Stimulated activated CD4-positive, alpha-beta T cell treated with anti-CD3 and anti-CD28 coated beads, Interleukin-15, amount 100 ng/mL, for 48 hours (primary cell): ENCODE measurements around the gene RPS18.
A peak's percentile ranks its signal among the peaks of the same experiment; 100 is the strongest.

ENCODE experiments used
- DNase-seq, 2 donors: peaks; one replicate each; pipeline ENCODE4 v3.0.0-alpha.2; 2020; ENCODE audit warnings: low read depth in 2 of 2

RPS18 gene

GRCh38 chr6:33289784-33290315, 18.0 kb downstream of the RPS18 start:
- no peak for DNase-seq

GRCh38 chr6:33290459-33290858, 18.6 kb downstream of the RPS18 start:
- DNase-seq = no peak

GRCh38 chr6:33292996-33293682, 21.3 kb downstream of the RPS18 start:
- DNase-seq = no peak

GRCh38 chr6:33294086-33294823, 22.4 kb downstream of the RPS18 start:
- DNase-seq = no peak

GRCh38 chr6:33295621-33296369, 23.9 kb downstream of the RPS18 start:
- DNase-seq = no peak

GRCh38 chr6:33296797-33297405, 25.0 kb downstream of the RPS18 start:
- no peak for DNase-seq

- no peak for DNase-seq
Observed at GRCh38 chr6:33297406-33297955, 25.6 kb downstream of the RPS18 start.

- DNase-seq = peak; percentile 55 to 66
Observed at GRCh38 chr6:33297956-33298772, 26.3 kb downstream of the RPS18 start.

- DNase-seq = no peak
Observed at GRCh38 chr6:33298773-33299236, 26.9 kb downstream of the RPS18 start, which contains the start of gene RGL2. RGL2 (minus strand) TSS chr6:33298942; CDS start chr6:33298610, 332 bp downstream.

- DNase-seq = peak; percentile 91 to 92
Observed at GRCh38 chr6:33299237-33299944, 27.5 kb downstream of the RPS18 start.

GRCh38 chr6:33301877-33302276, 30.0 kb downstream of the RPS18 start:
- DNase-seq = no peak

- no peak for DNase-seq
Observed at GRCh38 chr6:33304216-33304615, 32.3 kb downstream of the RPS18 start.

- DNase-seq = no peak
Observed at GRCh38 chr6:33305052-33305451, 33.2 kb downstream of the RPS18 start.

- no peak for DNase-seq
Observed at GRCh38 chr6:33306356-33306755, 34.5 kb downstream of the RPS18 start.

GRCh38 chr6:33312361-33313104, 40.7 kb downstream of the RPS18 start:
- peak; percentile 63 to 77 for DNase-seq

GRCh38 chr6:33313105-33313708, 41.3 kb downstream of the RPS18 start:
- no peak for DNase-seq

GRCh38 chr6:33313709-33314514, 42.0 kb downstream of the RPS18 start, which contains the start of gene TAPBP:
TAPBP (minus strand) TSS chr6:33314078; CDS start chr6:33314041, 37 bp downstream.
- peak; percentile 70 to 76 for DNase-seq

- DNase-seq = peak in 1 of 2 donors; percentile 46
Observed at GRCh38 chr6:33314515-33314942, 42.7 kb downstream of the RPS18 start.
